Heart right ventricle (tissue), 16 donors: ENCODE results near the gene DUSP22. TPM values are rescaled to one million over a fixed set of nuclear protein-coding genes. Genes with fewer than 3 reads are reported as not detected.

Experiments
- ATAC-seq, 8 donors: fragments of 200-7000 bp; cut with Tn5 transposase; one replicate each; pipeline ENCODE4 v1.9.1; 2020; ENCODE audit warnings: mild to moderate bottlenecking in 8 of 8, moderate library complexity in 8 of 8, moderate number of reproducible peaks in 1 of 8
- DNase-seq, 2 donors: peaks; one replicate each; pipeline ENCODE4 v3.0.0-alpha.2; 2020
- H3K27ac ChIP-seq, 10 donors: fragments of 200-600 bp; sonication (generic) in 2 of 10; one replicate each; pipeline versions ENCODE4 v1.5.0 to v1.8.0; 2020 to 2022; ENCODE audit warnings: mild to moderate bottlenecking in 3 of 10
- H3K27me3 ChIP-seq, 7 donors: fragments of 200-600 bp; one replicate each; pipeline ENCODE4 v1.8.0; 2021 to 2022; ENCODE audit warnings: mild to moderate bottlenecking in 2 of 7
- H3K36me3 ChIP-seq, 9 donors: fragments of 200-600 bp; sonication (generic) in 1 of 9; one replicate each; pipeline versions ENCODE4 v1.5.0 to v1.8.0; 2020 to 2022; ENCODE audit warnings: mild to moderate bottlenecking in 2 of 9
- H3K4me1 ChIP-seq, 9 donors: fragments of 200-600 bp; sonication (generic) in 1 of 9; one replicate each; pipeline versions ENCODE4 v1.5.0 to v1.8.0; 2020 to 2022; ENCODE audit warnings: mild to moderate bottlenecking in 4 of 9
- H3K4me3 ChIP-seq, 10 donors: fragments of 200-600 bp; sonication (generic) in 2 of 10; one replicate each; pipeline versions ENCODE4 v1.5.0 to v1.8.0; 2020 to 2022; ENCODE audit warnings: mild to moderate bottlenecking in 7 of 10, moderate library complexity in 2 of 10
- H3K9me3 ChIP-seq, 11 donors: fragments of 200-600 bp in 10 of 11; sonication (generic) in 2 of 11; one replicate each; pipeline versions ENCODE4 v1.5.0 to v1.8.0; 2013 to 2022; ENCODE audit warnings: mild to moderate bottlenecking in 2 of 11, control low read depth in 1 of 11, moderate library complexity in 1 of 11
- WGBS, 2 donors: extraction: QIAGEN DNeasy Blood & Tissue Kit; methylation state at CpG; one replicate each; pipeline ENCODE4 v1.1.7; 2013; ENCODE audit warnings: inconsistent platforms in 1 of 2; 5-methylcytosine and 5-hydroxymethylcytosine counted together
- intact Hi-C, 10 donors: fragments of 100-400 bp; cut with DNase I; formaldehyde crosslinking; loops; one replicate each; pipeline versions ENCODE4 v1.11.1 to v1.14.2; 2022
- polyA plus RNA-seq, 2 donors: library from polyadenylated mRNA; stranded (reverse); fragments of 200-250 nt; gene quantifications; one replicate each; pipeline ENCODE4 v1.2.3, GENCODE V29; 2013
- total RNA-seq, 10 donors: library from RNA; stranded (reverse); fragmentation: NEBNext Ultra II Directional in 3 of 10; extraction: Animal tissue kit (Norgen Biotek cat#: 25700) in 3 of 10; gene quantifications; one replicate each; pipeline versions ENCODE4 v1.2.1 to v1.2.4, GENCODE V29; 2021 to 2023
- TF ChIP-seq, protein P1 (sequence below), 9 donors: fragments of 200-600 bp; sonication (generic) in 2 of 9; IDR thresholded peaks; one replicate each; pipeline versions ENCODE4 v1.5.0 to v1.8.0; 2021 to 2022; ENCODE audit warnings: antibody characterized with exemption in 9 of 9, mild to moderate bottlenecking in 5 of 9, moderate library complexity in 1 of 9
- donor health status: Arrhythmogenic right ventricular cardiomyopathy.
- donor health status: ischemic (EF 13 %, LVEDD 7.1; RV severe dilation, severe dysfunction).
- donor health status: healthy with polysubstance abuse.
- donor health status: DM: no; HTN: yes; CAD: no.
- donor health status: DM: no; HTN: no; CAD: no.
- donor health status: ischemic (EF 25% LVEDD 6.9; RV normal size, moderate dysfunction).
- donor health status: ischemic (EF 25% LVEDD 5.7; RV mildly dilated, moderate dysfunction).
- donor health status: healthy.
- donor health status: DM: yes; HTN: yes; CAD: no.
- donor health status: Ischemic cardiomyopathy.
- donor health status: ischemic (EF 35%, LVEDD 5.7; RV mildly dilated, moderate dysfunction).
- donor health status: nonischemic (EF 11% LVEDD 7.7; RV severe dilation, severe dysfunction).
- donor health status: DM: yes; HTN: yes; CAD: no.
- donor health status: PGD.
- donor health status: ischemic (EF 29% LVEDD 5.4; RV normal size, mild dysfunction).
- donor health status: nonischemic (EF 23%, LVEDD 6.1; RV moderate dilation, normal function).

Gene DUSP22
- total and polyA plus RNA-seq, 12 donors: 32.0 to 70.4 (median 51.9) TPM

DNA sequence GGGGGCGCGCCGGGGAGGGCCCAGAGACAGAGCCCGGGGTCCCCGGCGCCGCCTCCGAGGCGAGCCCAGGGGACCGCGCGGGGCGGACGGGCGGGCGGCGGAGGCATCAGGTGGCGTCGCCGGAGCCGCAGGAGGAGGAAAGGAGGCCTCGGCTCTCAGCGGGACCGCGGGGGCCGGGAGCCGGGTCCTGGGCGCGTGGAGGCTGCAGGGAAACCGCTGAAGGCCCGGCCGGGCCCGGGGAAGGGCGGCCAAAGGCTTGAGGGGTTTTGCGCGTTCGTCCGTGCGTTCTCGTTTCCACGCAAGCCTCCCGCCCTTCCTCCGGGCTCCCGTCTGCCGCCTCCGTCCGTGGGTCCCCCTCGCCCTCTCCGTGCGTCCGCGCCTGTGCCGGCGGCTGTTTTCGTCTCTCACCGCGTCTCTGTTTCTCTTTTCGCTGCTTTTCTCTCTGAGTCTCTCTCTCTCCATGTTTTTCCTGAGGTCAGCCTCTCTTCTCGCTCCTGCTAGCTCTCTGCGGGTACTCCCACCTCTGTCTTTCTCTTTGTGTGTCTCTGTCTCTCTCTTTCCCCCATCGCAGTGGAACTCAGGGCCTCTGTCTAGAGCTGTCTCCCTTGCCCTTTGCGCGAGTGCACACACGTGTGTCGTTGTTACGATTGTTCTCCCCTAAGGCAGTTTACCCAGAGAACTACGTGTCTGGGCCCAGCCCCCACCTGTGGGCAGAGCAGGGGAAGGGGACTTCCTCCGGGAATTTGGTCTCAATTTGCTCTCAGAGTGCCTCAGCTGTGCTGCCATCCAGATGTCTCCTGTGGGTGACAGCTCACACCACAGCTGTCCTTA is 101.3 kb downstream of the DUSP22 start:
- TF ChIP-seq, protein P1, sequence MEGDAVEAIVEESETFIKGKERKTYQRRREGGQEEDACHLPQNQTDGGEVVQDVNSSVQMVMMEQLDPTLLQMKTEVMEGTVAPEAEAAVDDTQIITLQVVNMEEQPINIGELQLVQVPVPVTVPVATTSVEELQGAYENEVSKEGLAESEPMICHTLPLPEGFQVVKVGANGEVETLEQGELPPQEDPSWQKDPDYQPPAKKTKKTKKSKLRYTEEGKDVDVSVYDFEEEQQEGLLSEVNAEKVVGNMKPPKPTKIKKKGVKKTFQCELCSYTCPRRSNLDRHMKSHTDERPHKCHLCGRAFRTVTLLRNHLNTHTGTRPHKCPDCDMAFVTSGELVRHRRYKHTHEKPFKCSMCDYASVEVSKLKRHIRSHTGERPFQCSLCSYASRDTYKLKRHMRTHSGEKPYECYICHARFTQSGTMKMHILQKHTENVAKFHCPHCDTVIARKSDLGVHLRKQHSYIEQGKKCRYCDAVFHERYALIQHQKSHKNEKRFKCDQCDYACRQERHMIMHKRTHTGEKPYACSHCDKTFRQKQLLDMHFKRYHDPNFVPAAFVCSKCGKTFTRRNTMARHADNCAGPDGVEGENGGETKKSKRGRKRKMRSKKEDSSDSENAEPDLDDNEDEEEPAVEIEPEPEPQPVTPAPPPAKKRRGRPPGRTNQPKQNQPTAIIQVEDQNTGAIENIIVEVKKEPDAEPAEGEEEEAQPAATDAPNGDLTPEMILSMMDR (IDR thresholded peaks at IDR 0.05): no peak
- peaks cover 32 to 92% (median 87%) of the 10 kb centered on the region in 7 donors for H3K27me3 ChIP-seq
- peak overlapping the region in 9 of 10 donors; percentile 9 to 59 (median 43) for H3K4me3 ChIP-seq
- ATAC-seq: peak in 1 of 8 donors; percentile 9
- WGBS, 2 donors: 8 to 10% methylated on average over 50 to 68 of the region's 68 CpGs
- H3K9me3 ChIP-seq: no peaks in the 10 kb centered on the region
- no peak for DNase-seq
- peaks cover 7 to 30% (median 25%) of the 10 kb centered on the region in 9 donors for H3K4me1 ChIP-seq
- H3K36me3 ChIP-seq: peaks cover 0 to 8% (median 0%) of the 10 kb centered on the region in 9 donors
- intact Hi-C loops: no loop called here
- H3K27ac ChIP-seq: no peak overlapping the region

DNA sequence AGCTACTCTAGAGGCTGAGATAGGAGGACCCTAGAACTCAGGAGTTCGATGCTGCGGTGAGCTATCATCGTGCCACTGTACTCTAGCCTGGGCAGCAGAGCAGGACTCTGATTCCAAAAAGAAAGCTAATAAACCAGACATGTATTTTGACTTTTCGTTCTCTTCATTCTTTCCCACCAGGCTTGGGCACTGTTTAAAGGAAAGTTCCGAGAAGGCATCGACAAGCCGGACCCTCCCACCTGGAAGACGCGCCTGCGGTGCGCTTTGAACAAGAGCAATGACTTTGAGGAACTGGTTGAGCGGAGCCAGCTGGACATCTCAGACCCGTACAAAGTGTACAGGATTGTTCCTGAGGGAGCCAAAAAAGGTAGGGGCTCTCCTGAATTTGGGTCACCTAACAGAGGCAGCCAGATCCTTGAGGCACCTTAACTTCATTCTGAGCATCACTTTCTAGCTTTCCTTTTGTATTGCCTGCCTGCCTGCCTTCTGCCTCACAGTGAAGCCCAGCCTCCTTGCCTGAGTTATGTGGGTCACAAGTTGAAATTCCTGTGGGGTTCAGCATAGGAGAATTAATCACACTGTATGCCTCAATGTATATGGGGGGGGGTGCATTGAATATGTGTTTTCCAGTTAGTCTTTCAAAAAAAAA is 102.5 kb downstream of the DUSP22 start:
- no peak for DNase-seq
- ATAC-seq: no peak
- intact Hi-C loops: no loop called here
- peaks cover 7 to 30% (median 25%) of the 10 kb centered on the region in 9 donors for H3K4me1 ChIP-seq
- 89 to 93% methylated on average over 13 of the region's 13 CpGs for WGBS, 2 donors
- H3K27ac ChIP-seq: no peak overlapping the region
- peaks cover 32 to 84% (median 77%) of the 10 kb centered on the region in 7 donors for H3K27me3 ChIP-seq
- H3K36me3 ChIP-seq: peaks cover 0 to 11% (median 0%) of the 10 kb centered on the region in 9 donors
- no peak overlapping the region for H3K4me3 ChIP-seq
- TF ChIP-seq, protein P1 (IDR thresholded peaks at IDR 0.05): no peak
- H3K9me3 ChIP-seq: no peaks in the 10 kb centered on the region

DNA sequence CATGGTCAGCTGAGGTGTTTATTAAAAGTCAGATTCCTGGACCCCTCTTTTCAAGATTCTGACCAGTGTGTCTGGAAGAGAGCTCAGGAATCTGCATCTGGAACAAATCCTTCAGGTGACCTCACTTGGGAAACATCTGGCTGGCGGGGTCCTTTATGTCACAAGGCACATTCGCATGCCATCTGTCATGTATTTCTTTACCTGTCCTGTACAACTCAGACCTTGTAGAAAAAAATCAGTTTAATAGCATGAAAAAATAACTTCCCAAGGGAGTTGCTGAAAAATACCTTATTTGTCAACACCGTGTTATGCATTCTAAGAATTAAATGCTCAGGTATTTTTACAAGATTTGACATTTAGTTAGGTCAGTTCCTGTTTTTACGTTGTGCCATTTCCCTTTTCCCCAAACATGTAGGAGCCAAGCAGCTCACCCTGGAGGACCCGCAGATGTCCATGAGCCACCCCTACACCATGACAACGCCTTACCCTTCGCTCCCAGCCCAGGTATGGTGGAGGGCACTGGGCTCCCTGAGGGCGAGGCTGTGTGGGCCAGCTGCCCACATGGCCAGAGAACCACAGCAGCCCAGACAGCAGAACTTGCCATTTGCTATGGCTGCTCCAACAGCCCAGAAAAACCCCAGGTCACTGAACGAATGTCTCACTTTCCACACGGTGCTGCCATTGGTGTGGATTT is 103.3 kb downstream of the DUSP22 start:
- H3K27ac ChIP-seq: no peak overlapping the region
- peaks cover 7 to 30% (median 25%) of the 10 kb centered on the region in 9 donors for H3K4me1 ChIP-seq
- TF ChIP-seq, protein P1 (IDR thresholded peaks at IDR 0.05): no peak
- no peaks in the 10 kb centered on the region for H3K9me3 ChIP-seq
- peaks cover 0 to 11% (median 0%) of the 10 kb centered on the region in 9 donors for H3K36me3 ChIP-seq
- no peak for DNase-seq
- intact Hi-C loops: no loop called here
- H3K27me3 ChIP-seq: peaks cover 31 to 76% (median 69%) of the 10 kb centered on the region in 7 donors
- WGBS, 2 donors: 70 to 81% methylated on average over 10 of the region's 10 CpGs
- no peak for ATAC-seq
- H3K4me3 ChIP-seq: no peak overlapping the region

DNA sequence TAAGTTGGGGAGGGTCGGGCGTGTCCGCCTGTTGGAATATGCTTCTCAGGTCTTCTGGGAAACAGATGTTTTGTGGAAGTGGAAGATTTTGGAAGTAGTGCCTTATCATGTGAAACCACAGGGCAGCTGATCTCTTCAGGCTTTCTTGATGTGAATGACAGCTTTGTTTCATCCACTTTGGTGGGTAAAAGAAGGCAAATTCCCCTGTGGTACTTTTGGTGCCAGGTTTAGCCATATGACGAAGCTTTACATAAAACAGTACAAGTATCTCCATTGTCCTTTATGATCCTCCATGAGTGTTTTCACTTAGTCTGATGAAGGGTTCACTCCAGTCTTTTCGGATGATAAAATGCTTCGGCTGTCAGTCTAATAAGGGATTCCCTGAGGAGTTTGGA is 103.8 kb downstream of the DUSP22 start:
- intact Hi-C loops: no loop called here
- no peak for ATAC-seq
- DNase-seq: no peak
- Histone ChIP-seq H3K36me3 (peaks cover 0 to 11% (median 0%) of the 10 kb centered on the region in 9 donors), H3K27ac (no peak overlapping the region), H3K9me3 (no peaks in the 10 kb centered on the region), H3K27me3 (peaks cover 25 to 71% (median 64%) of the 10 kb centered on the region in 7 donors), H3K4me3 (no peak overlapping the region), H3K4me1 (peaks cover 7 to 26% (median 22%) of the 10 kb centered on the region in 9 donors)
- TF ChIP-seq, protein P1 (IDR thresholded peaks at IDR 0.05): no peak
- 65 to 71% methylated on average over 6 of the region's 6 CpGs for WGBS, 2 donors
